GM18507 (cell line): ENCODE measurements around the gene MPST.

Experiments used
- DNase-seq: peaks from one replicate; pipeline ENCODE4 v3.0.0; 2011; ENCODE audit warnings: low read depth; ENCODE audit not compliant: insufficient read length; ENCODE audit errors: extremely low spot score
- FAIRE-seq: peaks from 2 replicates; lab custom pipeline; 2011; peaks lifted over from hg19 to GRCh38; lab: Jason Lieb, UNC

The MPST gene

GRCh38 chr22:36999463-36999862 lies 20.1 kb upstream of the MPST start:
- FAIRE-seq = no peak
- DNase-seq = no peak

GRCh38 chr22:37000676-37001534 lies 18.6 kb upstream of the MPST start:
- no peak for FAIRE-seq
- no peak for DNase-seq

GRCh38 chr22:37001826-37002225 lies 17.7 kb upstream of the MPST start:
- FAIRE-seq (no peak), DNase-seq (no peak)

- FAIRE-seq (no peak), DNase-seq (no peak)
These were observed 16.9 kb upstream of the MPST start for GRCh38 chr22:37002633-37003032.

GRCh38 chr22:37007651-37008050 lies 11.9 kb upstream of the MPST start:
- FAIRE-seq = no peak
- no peak for DNase-seq

GRCh38 chr22:37008365-37008764 lies 11.2 kb upstream of the MPST start:
- FAIRE-seq = no peak
- no peak for DNase-seq

GRCh38 chr22:37009490-37009889 lies 10.1 kb upstream of the MPST start:
- FAIRE-seq (no peak), DNase-seq (no peak)

- FAIRE-seq = no peak
These were observed 9.4 kb upstream of the MPST start for GRCh38 chr22:37010174-37010573.

GRCh38 chr22:37010976-37011375 lies 8.6 kb upstream of the MPST start:
- DNase-seq (no peak), FAIRE-seq (no peak)

More at GRCh38 chr22:37010174-37010573, 9.4 kb upstream of the MPST start:
- no peak for DNase-seq

GRCh38 chr22:37011472-37011871 lies 8.1 kb upstream of the MPST start:
- FAIRE-seq (no peak), DNase-seq (no peak)

- DNase-seq (no peak), FAIRE-seq (no peak)
These were observed 7.2 kb upstream of the MPST start for GRCh38 chr22:37012262-37012904.

GRCh38 chr22:37012956-37013355 lies 6.6 kb upstream of the MPST start:
- FAIRE-seq = no peak
- no peak for DNase-seq

GRCh38 chr22:37014415-37014806 lies 5.1 kb upstream of the MPST start:
- no peak for FAIRE-seq
- DNase-seq = no peak

- DNase-seq (no peak), FAIRE-seq (no peak)
These were observed 4.5 kb upstream of the MPST start for GRCh38 chr22:37014835-37015586.

- DNase-seq = no peak
- no peak for FAIRE-seq
These were observed 4.0 kb upstream of the MPST start for GRCh38 chr22:37015587-37015878.

GRCh38 chr22:37016134-37016910 lies 3.2 kb upstream of the MPST start:
- DNase-seq (no peak), FAIRE-seq (no peak)

GRCh38 chr22:37017356-37017755 lies 2.2 kb upstream of the MPST start:
- FAIRE-seq (no peak), DNase-seq (no peak)

GRCh38 chr22:37018086-37018814 lies 1.3 kb upstream of the MPST start:
- DNase-seq (no peak), FAIRE-seq (no peak)

GRCh38 chr22:37018815-37019308 lies 680 bp upstream of the MPST start:
- no peak for DNase-seq
- no peak for FAIRE-seq
